Amniotic stem cell (primary cell): ENCODE results near the gene TRMT44.
A peak's percentile ranks its signal among the peaks of the same experiment; 100 is the strongest.
"Not testable (repeated sequence)": the region's sequence is repeated elsewhere in the genome, so short reads cannot be mapped to it uniquely, and the experiment has no call there.

Source experiments
- DNase-seq: peaks from one replicate; lab custom pipeline; 2025; lab: John Stamatoyannopoulos, UW

The TRMT44 gene

DNA sequence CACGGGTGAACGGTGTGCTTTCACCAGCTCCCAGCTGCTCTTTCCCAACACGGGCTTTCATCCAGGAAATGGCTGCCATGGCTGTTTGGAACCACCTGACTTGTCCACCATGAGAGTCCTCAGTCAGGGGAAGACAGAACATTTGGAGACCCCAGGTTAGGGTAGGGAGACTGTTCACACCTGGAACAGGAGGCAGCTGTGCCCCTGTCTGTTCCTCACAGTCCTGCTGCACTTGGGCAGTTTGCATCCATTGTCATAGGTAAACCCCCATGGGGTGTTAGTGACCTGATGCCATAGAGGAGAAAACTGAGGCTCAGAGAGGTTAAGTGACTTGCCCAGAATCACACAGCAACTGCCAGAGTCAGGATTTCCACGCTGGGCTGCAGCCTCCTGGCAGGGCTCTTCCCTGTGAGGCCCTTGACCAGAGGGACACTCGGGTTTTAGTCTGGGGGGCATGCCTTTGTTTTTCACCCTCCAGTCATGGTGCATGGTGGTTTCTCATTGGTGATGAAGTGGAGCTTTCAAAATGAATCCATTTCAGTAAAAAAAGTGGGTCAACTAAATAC, 54.5 kb downstream of the TRMT44 start:
- DNase-seq = no peak

DNA sequence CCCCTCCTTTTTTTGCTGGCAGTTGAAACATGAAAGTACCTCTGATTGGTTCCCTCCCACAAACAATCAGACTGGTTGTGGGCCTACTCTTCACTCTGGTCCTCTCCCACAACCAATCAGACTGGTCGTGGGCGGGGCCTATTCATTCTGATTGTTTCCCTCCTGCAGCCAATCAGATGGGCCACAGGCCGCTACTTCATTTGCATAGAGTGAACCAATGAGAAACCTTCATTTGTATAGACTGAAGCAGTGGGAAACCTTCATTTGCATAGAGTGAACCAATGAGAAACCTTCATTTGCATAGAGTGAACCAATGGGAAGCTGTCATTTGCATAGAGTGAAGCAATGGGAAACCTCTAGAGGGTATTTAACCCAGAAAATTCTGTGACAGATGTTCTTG, 55.2 kb downstream of the TRMT44 start:
- no peak for DNase-seq

DNA sequence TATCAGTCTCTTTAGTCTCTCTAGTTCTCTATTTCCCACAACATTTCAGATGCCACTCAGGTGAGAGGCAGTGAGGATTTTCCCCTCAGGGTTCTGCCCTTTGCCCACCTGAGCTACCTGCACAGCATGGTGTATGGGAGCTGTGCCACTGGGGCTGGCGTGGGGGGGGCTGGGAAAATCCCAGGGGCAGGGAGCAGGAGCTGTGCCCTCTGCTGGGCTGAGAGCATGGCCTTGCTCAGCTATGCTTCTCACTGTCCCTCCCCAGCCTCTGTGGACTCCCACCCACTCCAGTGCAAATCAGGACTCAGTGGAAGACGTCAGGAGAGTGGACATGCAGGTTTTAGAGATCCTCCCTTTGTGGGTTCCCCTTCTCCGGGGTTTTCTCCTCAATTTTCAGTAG, 57.2 kb downstream of the TRMT44 start:
- DNase-seq = no peak

DNA sequence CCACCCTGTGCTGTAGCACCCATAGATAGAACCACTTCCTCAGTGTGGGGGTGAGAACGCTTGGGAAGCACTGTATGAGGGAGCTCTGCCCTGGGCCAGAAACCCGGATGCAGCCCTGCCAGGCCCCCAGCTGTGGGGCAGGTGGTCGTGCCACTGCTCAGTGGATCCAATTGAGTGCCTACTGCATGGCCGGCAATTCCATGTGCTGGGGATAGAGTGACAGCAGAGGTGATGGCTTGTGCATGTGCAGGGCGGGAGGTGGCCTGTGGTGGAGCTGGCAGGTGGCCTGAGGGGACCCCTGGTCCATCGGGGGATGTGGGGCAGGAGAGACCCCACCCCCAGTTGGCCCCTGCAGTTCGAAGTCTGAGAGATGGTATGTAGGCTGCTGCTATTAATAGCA, 60.4 kb downstream of the TRMT44 start:
- DNase-seq = no peak

DNA sequence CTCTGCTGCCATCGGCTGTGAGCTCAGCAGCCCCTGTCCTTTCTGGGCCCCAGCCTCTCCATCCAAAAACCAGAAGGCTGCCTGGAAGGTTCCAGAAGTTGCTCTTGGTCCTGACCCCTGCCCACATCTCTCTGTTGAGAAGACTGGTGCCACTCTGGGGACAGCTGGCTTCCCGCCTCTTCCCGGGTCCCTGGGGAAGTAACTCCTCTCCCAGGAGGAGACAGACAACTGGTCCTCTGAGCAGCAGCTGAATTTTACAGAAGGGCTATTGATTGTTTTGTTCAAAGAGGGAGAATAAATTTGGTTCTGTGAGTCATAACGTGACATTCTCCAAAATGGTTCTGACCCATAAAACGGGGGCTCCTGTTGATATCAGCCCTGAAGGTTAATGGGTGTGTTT, 61.2 kb downstream of the TRMT44 start:
- no peak for DNase-seq

DNA sequence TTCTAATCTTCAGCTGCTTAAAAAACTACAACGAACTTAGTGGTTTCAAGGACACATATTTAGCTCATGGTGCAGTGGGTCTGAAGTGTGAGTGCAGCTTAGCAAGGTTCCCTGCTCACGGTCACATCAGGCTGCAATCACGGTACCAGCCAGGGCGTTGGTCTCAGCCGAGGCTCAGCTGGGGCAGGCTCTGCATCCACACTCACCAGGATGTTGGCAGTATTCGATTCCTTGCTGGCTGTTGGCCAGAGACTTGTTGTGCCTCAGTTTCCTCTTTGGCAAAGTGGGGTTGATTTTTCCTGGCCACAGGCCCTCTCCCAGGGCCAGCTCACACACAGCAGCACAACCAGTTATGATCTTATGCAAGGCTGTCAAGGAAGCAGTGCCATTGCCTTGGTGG, 61.8 kb downstream of the TRMT44 start:
- no peak for DNase-seq

DNA sequence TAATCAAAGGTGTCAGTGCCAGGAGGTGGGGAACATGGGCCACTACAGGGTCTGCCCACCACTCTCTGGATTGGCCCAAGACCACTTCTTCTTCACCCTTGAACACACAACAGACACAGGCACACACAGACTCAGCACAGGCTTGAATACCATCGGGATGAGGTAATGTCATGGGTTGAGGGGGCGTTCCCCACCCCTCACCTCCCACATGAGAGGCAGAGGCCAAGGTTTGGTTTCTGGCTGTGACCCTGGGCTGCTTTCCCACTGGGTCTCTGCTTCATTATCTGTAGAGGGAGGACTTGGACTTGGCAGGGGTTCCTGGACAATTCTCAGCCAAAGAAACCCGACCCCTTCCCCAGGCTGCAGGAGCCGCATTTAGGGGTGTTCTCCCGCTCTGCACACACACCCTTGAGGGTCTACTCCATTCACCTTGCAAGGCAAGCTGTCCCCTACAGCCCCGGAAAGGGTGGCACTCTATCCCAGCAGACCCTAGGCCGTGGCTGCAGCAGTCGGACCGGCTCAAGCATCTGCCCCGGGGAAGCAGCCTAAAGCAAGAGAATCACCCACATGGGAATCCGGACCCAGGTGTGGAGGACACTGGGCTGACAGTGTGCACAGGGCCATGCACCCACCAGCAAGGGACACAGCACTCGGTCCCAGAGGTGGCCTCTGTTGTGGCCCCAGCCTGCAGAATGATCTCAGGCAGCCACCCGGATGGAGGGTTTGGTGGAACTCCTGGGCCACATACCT, 62.4 kb downstream of the TRMT44 start:
- DNase-seq = no peak

DNA sequence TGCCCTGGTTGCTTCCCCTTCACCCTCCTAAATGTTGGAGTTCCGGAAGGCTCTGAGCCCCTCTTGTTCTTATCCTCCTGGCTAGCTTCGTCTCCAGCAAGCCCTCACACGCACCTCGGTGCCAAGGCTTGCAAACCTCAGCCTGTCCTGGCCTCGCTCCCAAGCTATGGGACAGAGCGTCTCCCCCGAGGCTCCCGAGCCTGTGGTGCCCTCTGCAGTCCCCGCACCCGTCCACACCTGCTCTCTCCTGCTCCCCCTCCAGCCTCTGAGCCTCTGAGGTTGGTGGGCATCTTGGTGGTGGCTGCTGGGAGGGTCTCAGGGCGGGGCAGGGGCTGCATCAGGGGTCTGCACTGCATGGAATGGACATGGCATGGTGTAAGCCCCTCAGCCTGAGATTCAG, 63.2 kb downstream of the TRMT44 start:
- DNase-seq = no peak

DNA sequence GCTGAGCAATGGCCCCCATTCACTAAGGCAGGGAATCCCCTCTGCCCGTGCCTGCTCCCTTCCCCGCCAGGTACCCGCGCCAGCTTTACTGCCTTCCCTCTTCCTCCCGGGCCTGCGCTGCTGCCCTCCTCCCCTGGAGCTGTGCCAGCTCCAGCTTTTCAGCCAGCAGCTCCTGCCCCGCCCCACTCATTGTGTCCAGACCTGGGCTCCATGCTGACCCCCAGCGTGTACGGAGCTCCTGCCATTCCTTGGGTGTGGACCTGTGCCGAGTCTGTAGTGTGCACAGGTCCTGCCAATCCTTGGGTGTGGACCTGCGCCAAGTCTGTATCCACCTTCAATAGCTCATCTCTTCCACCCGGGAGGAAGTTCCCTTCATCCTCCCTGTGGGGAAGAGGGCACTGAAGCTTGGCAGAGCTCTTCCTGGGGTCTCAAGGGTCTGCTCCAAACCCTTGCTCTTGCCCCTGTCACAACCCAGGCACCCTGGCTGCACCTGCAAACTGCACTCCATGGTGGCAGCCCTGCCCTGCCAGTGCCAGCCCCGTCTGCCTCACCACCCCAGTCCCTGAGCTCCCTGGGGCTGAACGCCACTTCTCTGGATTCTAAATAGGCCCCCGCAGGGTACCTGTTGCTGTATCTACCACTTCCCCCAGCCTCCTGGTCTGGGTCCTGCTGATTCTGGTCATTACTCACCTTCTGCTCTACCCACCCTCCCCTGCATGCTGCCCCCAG, 63.9 kb downstream of the TRMT44 start:
- no peak for DNase-seq

DNA sequence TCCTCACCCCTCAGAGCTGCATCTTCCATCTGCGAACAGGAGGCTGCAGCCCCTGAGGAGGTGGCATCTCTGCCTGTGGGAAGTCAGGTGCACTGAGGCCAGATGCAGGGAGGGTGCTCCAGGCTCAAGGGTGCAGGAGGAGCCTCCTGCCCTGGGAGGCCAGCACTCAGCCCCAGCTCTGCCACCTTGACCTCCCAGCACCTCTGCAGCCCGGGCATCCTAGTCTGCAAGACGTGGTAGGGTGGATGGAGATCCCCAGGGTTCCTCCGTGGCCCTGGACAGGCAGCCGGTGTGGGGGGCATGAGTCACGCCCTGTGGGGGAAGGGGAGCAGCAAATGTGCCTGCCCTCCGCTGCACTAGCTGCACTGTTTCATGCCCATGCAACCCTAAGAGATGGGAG, 64.7 kb downstream of the TRMT44 start:
- no peak for DNase-seq

DNA sequence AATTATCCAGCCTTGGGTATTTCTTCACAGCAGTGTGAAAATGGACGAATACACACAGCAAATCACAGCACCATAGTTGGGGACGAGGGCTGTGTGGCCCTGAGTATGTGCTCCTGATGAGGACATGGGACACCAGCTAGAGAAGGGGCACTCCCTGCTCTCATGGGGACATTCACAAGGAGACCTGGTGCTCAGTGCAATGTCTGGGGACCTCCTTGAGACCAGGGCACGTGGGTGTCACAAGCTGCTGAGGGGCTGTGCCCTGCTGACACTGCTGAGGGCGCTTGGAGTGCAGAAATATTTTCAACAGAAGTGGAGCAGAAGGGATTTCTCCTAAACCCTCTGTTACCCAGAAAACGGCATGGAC, 65.4 kb downstream of the TRMT44 start:
- DNase-seq = no peak

DNA sequence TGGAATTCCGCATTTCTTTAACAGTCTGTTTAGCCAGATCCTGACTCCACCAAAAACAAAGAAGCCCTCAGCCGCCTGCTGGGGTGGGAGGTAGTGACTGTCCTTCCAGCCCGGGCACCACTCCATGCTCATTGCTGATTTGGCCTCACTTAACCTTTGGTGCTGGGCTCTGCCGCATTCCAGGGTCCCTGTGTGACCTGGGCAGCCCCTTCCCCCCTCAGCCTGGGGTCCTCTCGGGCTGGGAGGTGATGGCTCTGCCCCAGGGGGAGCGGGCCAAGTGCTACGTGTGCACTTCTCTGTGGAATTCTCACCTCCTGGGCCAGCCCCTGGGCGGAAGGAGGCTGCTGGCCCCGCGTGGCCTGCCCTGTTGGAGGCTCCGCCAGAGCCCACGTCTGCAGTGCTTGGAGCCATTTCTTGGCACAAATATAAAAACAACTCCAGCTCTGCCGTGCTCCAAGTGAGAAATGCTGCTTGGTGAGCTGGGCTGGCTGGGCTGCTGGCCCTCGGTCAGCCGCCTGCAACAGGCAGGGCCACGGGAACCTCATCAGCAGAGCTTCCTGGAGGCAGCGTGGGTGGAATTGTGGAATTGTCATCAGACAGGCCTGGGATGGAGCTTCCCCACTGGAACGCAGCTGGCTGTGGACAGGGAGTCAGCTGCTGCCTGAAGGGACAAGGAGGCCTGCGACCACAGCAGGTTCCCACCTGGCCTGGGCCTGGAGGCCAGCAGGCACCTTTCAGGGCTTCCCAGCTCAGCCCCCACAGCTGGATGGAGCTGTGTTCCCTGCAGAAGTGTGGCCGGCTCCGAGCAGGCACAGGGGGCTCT, 66.0 kb downstream of the TRMT44 start:
- DNase-seq = peak; percentile 18

DNA sequence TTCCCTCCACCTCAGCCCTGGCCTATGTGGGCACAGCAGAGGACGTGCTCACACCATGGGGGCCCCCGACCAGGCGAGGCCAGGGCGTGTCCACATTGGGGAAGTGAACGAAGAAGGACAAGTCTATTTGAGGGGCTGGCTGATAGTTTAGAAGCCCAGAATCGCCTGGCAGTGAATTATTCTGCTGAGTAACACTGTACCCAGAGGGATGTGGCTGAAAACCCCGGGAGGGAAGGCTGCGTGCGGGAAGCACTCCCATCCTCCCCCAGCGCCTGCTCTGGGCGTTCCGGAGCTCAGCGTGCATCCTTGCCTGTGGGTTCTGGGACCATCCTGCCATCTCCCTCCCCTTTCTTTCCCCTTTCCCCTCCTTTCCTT, 66.6 kb downstream of the TRMT44 start:
- no peak for DNase-seq

DNA sequence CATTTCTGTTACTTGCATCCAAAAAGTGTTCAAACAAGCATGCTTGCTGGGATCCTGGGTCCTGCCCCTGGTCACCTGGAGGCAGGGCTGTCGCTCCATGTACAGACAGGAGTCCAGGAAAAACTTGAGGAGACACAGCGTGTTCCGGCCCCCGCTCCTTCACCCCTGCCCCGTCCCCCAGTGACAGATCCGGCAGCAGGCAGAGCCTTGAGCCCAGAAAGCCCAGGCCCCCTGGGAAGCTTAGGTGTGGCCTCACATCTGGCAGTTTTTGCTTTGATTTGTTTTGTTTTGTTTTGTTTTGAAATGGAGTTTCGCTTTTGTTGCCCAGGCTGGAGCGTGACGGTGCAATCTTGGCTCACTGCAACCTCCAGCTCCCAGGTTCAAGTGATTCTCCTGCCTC, 67.0 kb downstream of the TRMT44 start:
- DNase-seq = no peak

DNA sequence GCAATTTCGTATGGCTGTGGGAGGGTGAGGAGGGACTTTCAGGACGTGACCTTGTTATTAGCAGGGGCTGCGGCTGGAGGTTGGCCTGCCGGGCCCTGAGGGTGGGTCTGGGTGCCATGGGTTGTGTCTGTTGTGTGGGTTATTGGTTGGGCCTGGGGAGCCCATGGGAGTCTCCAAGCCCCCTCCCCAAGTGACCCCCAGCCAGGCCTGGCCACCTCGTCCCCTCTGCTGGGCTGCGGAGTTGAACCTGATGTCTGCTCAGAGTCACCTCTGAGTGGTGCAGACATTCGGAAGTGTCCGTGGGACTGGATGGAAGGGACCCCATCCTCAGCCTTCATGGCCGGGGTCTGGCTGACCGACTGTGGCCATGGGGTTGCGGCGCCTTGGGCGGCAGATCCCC, 67.7 kb downstream of the TRMT44 start:
- no peak for DNase-seq

DNA sequence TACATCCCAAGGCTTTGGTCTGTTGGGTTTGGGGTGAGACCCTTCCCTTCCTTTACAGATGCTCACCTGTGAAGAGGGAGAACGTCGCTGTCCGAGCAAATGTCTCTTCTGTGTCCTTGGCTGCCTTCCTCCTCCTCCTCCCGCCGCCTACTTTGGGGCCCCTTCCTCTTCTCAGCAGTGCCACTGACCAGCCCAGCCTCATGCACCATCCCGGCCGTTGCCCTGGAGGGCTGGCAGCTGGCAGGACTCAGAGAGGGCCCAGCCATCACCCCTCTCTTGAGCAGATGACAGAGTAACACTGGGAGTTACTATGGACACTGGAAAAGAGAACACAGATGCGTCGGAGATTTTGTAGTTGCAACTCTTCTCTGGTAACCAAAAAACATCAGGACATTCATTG, 68.2 kb downstream of the TRMT44 start:
- no peak for DNase-seq

DNA sequence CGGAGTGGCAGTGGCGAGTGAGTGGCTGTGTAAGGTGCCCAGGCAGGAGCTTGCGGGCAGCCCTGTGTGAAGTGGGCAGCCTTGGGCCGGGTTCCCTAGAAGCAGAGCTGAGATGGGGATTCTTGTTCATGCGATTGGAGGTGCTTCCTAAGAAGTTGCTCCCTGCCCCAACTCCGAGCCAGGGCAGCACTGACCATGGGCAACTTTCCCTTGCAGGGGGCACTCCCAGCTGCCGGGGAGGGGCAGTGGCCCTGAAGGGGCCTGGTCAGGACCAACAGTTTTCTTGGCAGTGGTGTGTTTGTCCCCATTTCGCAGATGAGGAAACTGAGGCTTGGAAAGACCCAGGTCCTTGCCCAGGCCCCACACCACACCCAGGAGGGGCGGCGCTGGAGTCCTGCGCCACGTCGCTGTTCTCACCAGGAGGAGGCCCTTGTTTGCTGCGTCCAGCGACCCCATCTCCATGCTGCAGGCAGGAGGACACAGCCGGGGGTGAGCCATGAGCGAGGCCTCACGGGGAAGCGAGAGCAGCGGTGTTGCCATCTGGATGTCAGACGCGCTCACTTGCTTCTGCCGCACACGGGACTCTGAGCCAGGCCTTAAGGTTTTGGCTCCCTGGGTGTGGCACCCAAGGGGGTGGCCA, 68.9 kb downstream of the TRMT44 start:
- DNase-seq = no peak

DNA sequence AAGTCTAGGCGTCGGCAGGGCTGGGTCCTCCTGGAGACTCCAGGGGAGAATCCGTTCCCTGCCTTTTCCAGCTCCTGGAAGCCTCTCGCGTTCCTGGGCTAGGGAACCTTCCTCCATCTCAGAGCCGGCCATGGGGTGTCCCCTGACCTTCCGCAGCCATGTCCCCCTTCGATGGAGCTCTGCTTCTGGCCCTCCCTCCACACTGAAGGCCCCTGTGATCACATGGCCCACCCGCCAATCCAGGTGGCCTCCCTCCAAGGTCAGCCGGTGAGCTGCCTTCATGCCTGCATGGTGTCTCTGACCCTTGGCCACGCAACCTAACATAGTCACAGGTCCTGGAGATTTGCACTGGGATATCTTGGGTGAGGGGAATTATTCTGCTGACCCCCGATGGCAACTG, 69.6 kb downstream of the TRMT44 start:
- no peak for DNase-seq

DNA sequence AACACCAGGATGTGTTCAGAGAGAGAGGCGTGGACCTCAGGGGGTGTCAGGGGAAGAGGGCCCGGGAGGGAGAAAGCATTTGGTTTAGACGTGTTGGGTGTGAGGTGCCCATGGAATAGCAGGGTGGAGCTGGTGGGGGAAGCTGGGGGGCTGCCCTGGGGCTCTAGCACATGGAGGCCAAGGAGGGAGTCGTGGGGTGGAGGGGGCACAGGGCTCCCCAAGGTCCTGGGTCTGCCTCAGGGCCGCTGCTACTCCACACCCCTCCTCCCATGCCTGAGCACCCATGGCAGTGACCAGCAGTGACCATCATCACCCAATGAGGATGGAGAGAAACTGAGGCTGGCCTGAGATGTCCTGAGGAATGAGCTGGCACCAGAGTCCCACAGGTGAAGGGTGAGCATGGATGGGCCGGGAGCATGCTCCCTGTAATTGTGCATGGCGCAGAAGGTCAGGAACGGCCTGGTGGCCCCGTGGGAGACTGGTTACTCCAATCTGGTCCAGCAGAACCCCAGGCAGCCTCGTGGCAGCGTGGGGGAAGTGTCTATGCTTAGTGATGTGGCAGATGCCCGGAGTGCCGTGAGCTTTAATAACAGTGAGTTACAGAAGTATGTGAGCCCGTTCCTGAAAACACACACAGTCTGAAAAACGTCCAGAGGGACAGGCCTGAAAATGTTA, 70.2 kb downstream of the TRMT44 start:
- DNase-seq = no peak

DNA sequence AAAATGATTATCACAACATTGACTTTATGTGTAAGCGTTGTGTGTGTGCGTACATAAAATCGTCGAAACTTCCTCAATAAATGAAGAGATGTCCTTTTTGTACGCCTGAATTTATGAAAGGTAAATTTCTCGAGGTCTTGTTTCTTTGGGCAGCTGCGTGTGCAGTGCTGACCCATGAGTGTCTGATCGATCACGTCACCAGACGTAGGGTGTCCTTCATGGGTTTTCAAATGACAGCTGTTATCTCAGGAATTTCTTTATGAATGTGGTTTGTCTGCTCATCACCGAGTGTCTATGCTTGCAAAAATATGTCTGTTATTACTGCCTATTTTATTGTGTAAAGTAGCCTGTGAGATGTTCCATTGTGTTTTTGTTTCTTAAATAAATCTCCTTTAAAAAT, 71.9 kb downstream of the TRMT44 start:
- no peak for DNase-seq

DNA sequence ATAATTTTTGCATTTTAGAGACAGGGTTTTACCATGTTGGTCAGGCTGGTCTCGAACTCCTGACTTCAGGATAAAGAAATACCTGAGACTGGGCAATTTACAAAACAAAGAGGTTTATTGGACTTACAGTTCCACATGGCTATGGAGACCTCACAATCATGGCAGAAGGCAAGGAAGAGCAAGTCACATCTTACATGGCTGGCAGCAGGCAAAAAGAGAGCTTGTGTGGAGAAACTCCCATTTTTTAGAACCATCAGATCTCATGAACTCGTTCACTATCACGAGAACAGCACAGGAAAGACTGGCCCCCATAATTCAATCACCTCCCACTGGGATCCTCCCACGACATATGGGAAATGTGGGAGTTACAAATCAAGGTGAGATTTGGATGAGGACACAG, 72.5 kb downstream of the TRMT44 start:
- DNase-seq = not testable (repeated sequence)

DNA sequence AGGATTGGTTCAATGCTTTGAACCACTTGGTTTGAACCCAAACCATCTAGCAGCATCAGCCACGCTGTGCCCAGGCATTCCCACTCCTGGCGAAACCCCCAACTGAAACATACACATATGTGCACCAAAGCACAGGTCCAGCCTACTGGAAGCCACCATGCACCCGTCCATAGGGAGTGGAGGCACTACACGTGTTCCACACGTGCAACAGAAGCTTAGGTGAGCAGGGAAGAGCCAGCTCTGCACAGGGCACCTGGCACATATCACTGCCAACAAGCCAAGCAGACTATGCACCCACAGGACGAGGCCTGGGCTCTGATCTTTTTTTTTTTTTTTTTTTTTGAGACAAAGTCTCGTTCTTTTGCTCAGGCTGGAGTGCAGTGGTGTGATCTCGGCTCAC, 73.4 kb downstream of the TRMT44 start:
- no peak for DNase-seq
